ENCODE results near the gene TNNT1. TPM values are rescaled to one million over a fixed set of nuclear protein-coding genes. Genes with fewer than 3 reads are reported as not detected.

TNNT1 gene
- total RNA-seq, 6 experiments from 2014 or later: 1.2 to 10.9 (median 1.6) TPM; not detected in 2

DNA sequence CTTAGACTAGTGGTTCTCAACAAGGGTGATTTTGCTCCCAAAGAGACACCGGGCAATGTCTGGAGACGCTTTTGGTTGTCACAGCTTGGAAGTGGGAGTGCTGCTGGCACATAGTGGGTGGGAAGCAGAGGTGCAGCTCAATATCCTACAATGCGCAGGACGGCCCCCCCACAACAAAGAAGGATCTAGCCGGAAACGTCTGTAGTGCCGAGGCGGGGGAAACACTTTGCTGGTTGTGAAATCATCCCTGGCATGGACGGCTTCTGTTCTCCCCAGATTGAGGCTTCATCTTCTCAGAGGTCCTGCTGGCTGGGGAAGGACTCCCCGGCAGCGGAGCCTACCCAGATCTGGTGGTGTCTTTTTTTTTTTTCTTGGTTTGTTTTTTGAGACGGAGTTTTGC is 44.5 kb upstream of the TNNT1 start:
- TF ChIP-seq, protein P1, sequence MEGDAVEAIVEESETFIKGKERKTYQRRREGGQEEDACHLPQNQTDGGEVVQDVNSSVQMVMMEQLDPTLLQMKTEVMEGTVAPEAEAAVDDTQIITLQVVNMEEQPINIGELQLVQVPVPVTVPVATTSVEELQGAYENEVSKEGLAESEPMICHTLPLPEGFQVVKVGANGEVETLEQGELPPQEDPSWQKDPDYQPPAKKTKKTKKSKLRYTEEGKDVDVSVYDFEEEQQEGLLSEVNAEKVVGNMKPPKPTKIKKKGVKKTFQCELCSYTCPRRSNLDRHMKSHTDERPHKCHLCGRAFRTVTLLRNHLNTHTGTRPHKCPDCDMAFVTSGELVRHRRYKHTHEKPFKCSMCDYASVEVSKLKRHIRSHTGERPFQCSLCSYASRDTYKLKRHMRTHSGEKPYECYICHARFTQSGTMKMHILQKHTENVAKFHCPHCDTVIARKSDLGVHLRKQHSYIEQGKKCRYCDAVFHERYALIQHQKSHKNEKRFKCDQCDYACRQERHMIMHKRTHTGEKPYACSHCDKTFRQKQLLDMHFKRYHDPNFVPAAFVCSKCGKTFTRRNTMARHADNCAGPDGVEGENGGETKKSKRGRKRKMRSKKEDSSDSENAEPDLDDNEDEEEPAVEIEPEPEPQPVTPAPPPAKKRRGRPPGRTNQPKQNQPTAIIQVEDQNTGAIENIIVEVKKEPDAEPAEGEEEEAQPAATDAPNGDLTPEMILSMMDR (IDR thresholded peaks at IDR 0.05): no peak
- TF ChIP-seq POLR2A (IDR thresholded peaks at IDR 0.05): no peak

DNA sequence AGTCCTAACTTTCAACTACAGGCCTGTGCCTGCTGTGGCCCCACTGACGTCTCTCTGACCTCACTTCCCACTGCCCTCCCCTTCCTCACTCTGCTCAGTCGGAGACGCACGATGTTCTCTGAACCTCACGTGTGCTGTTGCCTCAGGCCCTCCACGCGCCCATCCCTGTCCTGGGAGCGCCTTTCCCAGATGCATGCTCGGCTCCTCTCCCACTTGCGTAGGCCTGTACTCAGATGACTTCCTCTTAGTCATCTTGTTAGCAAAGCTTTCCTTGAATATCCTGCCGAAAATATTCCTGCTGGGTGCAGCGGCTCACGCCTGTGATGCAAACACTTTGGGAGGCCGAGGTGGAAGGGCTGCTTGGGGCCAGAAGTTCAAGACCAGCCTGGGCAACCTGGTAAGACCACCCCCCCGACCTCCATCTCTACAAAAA is 40.4 kb upstream of the TNNT1 start:
- TF ChIP-seq POLR2A (IDR thresholded peaks at IDR 0.05): no peak
- TF ChIP-seq, protein P1 (IDR thresholded peaks at IDR 0.05): no peak
- H3K4me3 ChIP-seq: no peak overlapping the region
- H3K4me1 ChIP-seq: no peaks in the 10 kb centered on the region
- intact Hi-C loops (cut with DNase I): no loop called here
- H3K27me3 ChIP-seq: no peaks in the 10 kb centered on the region
- no peaks in the 10 kb centered on the region for H3K36me3 ChIP-seq
- H3K9me3 ChIP-seq: no peaks in the 10 kb centered on the region
- peak in 1 of 3 donors; percentile 50 for DNase-seq
- H3K27ac ChIP-seq: peak overlapping the region in 1 of 3 donors; percentile 13
- WGBS (ENCODE audit: insufficient coverage, low coverage, low lambda C conversion rate, missing lambda C conversion rate): 87% methylated on average over 14 of the region's 15 CpGs
- peak; percentile 31 to 70 (median 58) for ATAC-seq

More for the DNA sequence above, 44.5 kb upstream of the TNNT1 start:
- intact Hi-C loops (cut with DNase I): loop anchor here in 1 of 2 donors (10.0 kb wide), 1 partner anchor 61 kb away; the partner anchor contains the start of gene PPP6R1
- H3K4me3 ChIP-seq: no peak overlapping the region
- H3K9me3 ChIP-seq: no peaks in the 10 kb centered on the region
- no peak for ATAC-seq
- no peaks in the 10 kb centered on the region for H3K27me3 ChIP-seq
- peaks cover 0 to 4% (median 0%) of the 10 kb centered on the region in 4 donors for H3K36me3 ChIP-seq
- no peaks in the 10 kb centered on the region for H3K4me1 ChIP-seq
- H3K27ac ChIP-seq: no peak overlapping the region
- 63% methylated on average over 7 of the region's 12 CpGs for WGBS (ENCODE audit: insufficient coverage, low coverage, low lambda C conversion rate, missing lambda C conversion rate)
- no peak for DNase-seq

GRCh38 chr19:55188625-55189024 is 39.6 kb upstream of the TNNT1 start:
- Histone ChIP-seq H3K36me3 (no peaks in the 10 kb centered on the region), H3K9me3 (no peaks in the 10 kb centered on the region), H3K4me3 (no peak overlapping the region), H3K27ac (no peak overlapping the region), H3K4me1 (no peaks in the 10 kb centered on the region), H3K27me3 (no peaks in the 10 kb centered on the region)
- ATAC-seq (peak in 3 of 4 donors; percentile 26 to 44 (median 40)), DNase-seq (no peak)
- WGBS (ENCODE audit: insufficient coverage, low coverage, low lambda C conversion rate, missing lambda C conversion rate): 47% methylated on average over 6 of the region's 8 CpGs
- intact Hi-C loops (cut with DNase I): no loop called here
- TF ChIP-seq, protein P1 (IDR thresholded peaks at IDR 0.05): no peak
- no peak for TF ChIP-seq POLR2A (IDR thresholded peaks at IDR 0.05)

- H3K36me3 ChIP-seq: no peaks in the 10 kb centered on the region
These were observed 37.1 kb upstream of the TNNT1 start for GRCh38 chr19:55186080-55186479.

More at GRCh38 chr19:55186080-55186479, 37.1 kb upstream of the TNNT1 start:
- Histone ChIP-seq H3K4me1 (no peaks in the 10 kb centered on the region), H3K27ac (no peak overlapping the region), H3K9me3 (no peaks in the 10 kb centered on the region), H3K27me3 (no peaks in the 10 kb centered on the region), H3K4me3 (no peak overlapping the region)
- no peak for TF ChIP-seq POLR2A (IDR thresholded peaks at IDR 0.05)
- TF ChIP-seq, protein P1 (IDR thresholded peaks at IDR 0.05): no peak
- no peak for DNase-seq
- no CpG with 5 or more reads among the region's 12 CpGs for WGBS (ENCODE audit: insufficient coverage, low coverage, low lambda C conversion rate, missing lambda C conversion rate)
- intact Hi-C loops (cut with DNase I): no loop called here
- ATAC-seq: peak in 1 of 4 donors; percentile 22

Data from right lobe of liver (tissue), 6 donors.